HG02970 (cell line): Measurements from ENCODE around the gene BMERB1.

Experiments
- ATAC-seq: cut with Tn5 transposase; IDR thresholded peaks from one replicate; pipeline ENCODE4 v1.9.1; 2021; ENCODE audit warnings: mild to moderate bottlenecking, moderate library complexity, moderate number of reproducible peaks; ENCODE audit not compliant: unreplicated experiment, low FRiP score

BMERB1 gene

GRCh38 chr16:15581127-15581815 lies 146.9 kb downstream of the BMERB1 start:
- no peak for ATAC-seq

GRCh38 chr16:15583526-15583925 lies 149.1 kb downstream of the BMERB1 start:
- no peak for ATAC-seq

DNA sequence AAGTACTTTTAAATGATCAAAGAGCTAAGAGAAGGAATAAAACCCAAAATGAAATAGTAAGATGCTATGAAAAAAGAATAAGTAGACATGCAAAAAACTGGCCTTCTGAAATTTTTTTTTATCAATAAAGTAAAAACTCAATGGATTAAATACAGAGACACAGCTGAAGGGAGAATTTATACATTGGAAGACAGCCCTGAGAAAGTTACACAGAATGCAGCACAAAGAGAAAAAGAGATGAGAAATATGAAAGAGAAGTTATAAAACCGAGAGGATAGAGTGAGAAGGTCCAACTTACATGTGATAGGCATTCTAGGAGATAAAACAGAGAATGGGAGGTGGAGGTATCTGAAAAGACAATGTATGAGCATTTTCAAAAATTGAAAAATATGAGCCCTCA lies 151.6 kb downstream of the BMERB1 start:
- ATAC-seq = no peak

DNA sequence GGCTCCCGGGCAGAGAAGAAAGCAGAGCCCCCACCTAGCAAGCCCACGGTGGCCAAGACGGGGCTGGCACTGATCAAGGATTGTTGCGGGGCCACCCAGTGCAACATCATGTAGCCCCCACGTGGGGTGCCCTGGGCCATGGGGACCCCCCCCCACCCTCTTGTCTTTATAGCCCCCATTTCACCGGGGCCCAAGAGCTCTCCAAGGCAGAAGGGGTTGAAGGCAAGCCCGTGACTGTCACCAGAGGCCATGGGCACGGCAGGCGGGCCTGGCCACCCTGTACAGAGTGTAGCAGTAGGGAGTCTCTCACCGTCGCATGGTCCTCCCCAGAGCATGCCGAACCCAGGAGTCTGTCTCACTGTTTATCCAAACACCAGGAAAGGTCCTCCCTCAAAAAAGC lies 152.3 kb downstream of the BMERB1 start:
- ATAC-seq = no peak

- ATAC-seq = no peak
Observed at GRCh38 chr16:15587152-15587825, 152.9 kb downstream of the BMERB1 start.

- ATAC-seq = no peak
Observed at GRCh38 chr16:15592324-15592723, 157.9 kb downstream of the BMERB1 start.

DNA sequence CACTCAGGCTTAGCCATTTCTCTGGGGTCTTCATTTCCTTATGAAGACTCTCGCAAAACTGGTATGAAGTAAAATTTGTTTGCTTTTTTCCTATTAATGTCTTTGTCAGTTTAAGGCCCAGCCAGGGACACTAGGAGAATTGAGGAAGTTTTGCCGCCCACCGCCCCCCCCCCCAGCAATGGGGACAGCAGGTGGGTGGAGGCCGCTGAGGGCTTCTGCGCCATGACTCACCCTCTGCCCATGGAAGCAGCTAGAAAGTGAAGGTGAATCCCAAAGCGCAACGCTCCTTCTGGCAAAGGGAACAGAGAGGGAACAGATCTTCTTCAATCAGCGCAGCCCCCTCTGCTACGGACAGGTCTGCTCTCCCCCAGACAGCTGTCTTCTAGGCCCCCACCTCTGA lies 158.8 kb downstream of the BMERB1 start:
- ATAC-seq = no peak

- ATAC-seq = no peak
Observed at GRCh38 chr16:15594711-15595320, 160.4 kb downstream of the BMERB1 start.

GRCh38 chr16:15597135-15597534 lies 162.7 kb downstream of the BMERB1 start:
- no peak for ATAC-seq

DNA sequence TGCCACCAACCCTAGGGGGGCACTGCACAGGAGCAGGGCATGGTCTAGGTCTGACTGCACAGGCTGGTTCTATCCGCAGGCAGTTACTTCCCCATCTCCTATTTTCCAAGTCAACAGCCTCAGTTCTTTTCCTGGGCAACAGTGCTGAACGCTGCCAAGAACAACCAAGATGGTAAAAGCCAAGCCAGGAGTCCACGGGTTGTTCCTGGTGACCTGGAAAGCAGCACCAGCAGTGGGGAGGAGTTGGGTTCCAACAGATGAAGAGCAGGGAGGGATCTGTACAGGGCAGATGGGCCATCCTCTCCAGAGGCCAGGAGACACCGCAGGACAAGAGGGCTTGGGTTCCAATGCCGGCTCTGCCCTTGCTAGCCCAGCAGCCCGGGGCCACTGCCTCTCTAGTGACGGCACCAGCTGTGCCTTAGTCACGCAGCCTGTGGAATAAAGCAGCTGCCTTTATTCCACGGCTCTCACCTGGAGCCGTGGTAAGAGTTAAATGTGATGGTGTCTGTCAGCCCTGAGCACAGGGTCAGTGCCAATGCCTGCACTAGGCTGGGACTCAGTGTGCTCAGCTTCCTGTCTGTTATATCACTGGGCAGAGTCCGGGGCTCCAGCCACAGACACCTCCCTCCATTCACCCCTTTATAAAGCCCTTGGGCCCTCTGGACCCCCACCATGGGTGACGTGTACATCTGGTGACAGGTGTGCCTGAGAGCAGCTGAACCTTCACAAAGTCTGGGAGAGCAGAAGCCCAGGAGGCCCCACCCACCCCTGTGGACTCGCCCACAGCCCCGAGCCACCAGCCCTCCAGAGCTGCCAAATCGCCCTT lies 163.6 kb downstream of the BMERB1 start:
- no peak for ATAC-seq

- ATAC-seq = no peak
Observed at GRCh38 chr16:15598648-15599190, 164.3 kb downstream of the BMERB1 start.

- ATAC-seq = no peak
Observed at GRCh38 chr16:15599303-15600070, 165.1 kb downstream of the BMERB1 start.

GRCh38 chr16:15601212-15601879 lies 167.0 kb downstream of the BMERB1 start:
- no peak for ATAC-seq

DNA sequence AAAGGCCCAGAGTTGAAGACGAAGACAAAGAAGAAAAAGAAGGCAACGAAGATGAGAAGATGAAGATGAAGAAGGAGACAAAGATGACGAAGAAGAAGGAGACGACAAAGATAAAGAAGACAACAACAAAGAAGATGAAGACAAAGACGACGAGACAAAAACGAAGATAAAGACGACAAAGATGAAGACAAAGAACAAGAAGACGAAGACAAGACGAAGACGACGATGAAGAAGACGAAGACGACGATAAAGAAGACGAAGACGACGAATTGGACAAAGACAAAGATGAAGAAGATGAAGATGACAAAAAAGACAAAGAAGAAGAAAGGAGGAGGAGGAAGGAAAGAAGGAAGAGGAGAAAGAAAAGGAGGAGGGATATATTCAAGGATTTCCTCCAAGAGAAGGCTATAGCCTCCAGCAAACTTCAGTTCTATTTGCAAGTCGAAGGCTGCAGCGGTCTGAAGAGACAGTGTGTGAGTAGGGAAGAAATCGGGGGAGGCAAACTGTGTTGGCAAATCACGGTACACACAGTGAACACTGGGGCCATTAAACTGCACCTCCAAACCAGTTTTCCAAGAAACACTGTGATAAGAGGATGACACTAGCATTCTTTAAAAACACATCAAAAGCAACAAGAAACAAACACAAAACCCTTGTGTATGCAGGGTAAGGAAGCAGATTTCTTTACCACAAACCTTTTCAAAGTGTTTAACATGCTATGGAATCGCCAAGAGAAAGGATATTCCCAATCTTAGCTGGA lies 168.1 kb downstream of the BMERB1 start:
- no peak for ATAC-seq

- ATAC-seq = no peak
Observed at GRCh38 chr16:15604460-15605440, 170.4 kb downstream of the BMERB1 start.

DNA sequence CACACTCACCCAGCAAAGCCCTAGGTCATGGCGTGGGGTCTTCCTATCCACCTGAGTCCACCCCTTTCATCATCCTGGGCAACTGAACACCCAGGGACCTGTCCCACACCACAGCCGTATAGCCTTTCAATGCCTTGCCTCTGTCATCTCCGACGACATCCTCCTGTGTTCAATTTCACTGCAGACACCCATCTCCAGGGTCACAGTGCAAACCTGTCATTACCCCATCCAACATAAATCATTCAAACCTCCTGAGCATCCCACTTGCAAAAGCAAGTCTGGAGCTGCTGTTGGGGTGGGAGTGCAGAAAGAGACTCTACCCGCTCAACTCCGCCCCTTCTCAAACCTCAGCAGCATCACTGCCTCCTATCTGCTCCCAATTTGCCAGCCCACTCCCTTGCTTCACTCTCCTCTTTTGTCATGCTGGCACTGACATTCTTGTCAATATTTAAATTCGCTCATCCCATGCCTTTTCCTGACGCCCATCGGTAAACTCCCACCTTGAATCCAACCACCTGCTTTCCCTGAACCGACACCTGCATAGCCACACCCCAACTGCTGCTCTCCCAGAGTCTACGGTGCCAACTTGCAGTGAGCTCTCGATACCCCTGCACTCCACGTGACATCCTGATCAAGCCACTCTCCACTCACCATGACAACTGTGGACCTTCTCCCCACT lies 171.6 kb downstream of the BMERB1 start:
- ATAC-seq = no peak
